Panc1 (cell line): ENCODE results near the gene HS3ST3A1.

Source experiments
- CTCF ChIP-seq: fragments of 450-650 bp; IDR thresholded peaks from 2 replicates; pipeline ENCODE4 v1.5.1; 2017; ENCODE audit warnings: mild to moderate bottlenecking
- POLR2AphosphoS5 ChIP-seq: IDR thresholded peaks from 2 replicates; pipeline ENCODE4 v1.6.1; 2012; ENCODE audit warnings: mild to moderate bottlenecking, low read depth, low read length, moderate library complexity
- REST ChIP-seq, 2 experiments: IDR thresholded peaks; 2 replicates each; pipeline ENCODE4 v1.6.1; 2011 to 2012; ENCODE audit warnings: low read depth in 2 of 2, control low read depth in 1 of 2, low read length in 1 of 2, mild to moderate bottlenecking in 1 of 2, moderate library complexity in 1 of 2; ENCODE audit not compliant: insufficient read depth in 1 of 2
- SIN3A ChIP-seq: IDR thresholded peaks from 2 replicates; pipeline ENCODE4 v1.6.1; 2012; ENCODE audit warnings: low read depth, mild to moderate bottlenecking, low read length, moderate library complexity, borderline replicate concordance; ENCODE audit not compliant: insufficient read depth
- TCF7L2 ChIP-seq: IDR thresholded peaks from 2 replicates; pipeline ENCODE4 v1.6.1; 2011; ENCODE audit warnings: mild to moderate bottlenecking, low read depth, low read length, inconsistent platforms

GRCh38 chr17:13575466-13575865 lies 26.3 kb downstream of the HS3ST3A1 start:
- no peak for TF ChIP-seq CTCF
- no peak for TF ChIP-seq TCF7L2
- no peak for TF ChIP-seq SIN3A
- TF ChIP-seq POLR2AphosphoS5: no peak
- TF ChIP-seq REST (IDR thresholded peaks at IDR 0.05; ENCODE audit: insufficient read depth in 1 of 2, low read depth in 2 of 2, low read length in 1 of 2): no peak
